Astrocyte (in vitro differentiated cells and primary cell): ENCODE data around the gene GRB10. TPM values are rescaled to one million over a fixed set of nuclear protein-coding genes. Genes with fewer than 3 reads are reported as not detected.

ENCODE experiments used
- DNase-seq: peaks from one replicate; pipeline ENCODE4 v3.0.0-alpha.2; 2010; ENCODE audit warnings: low read depth
- FAIRE-seq: peaks from 2 replicates; lab custom pipeline; 2011; peaks lifted over from hg19 to GRCh38; lab: Jason Lieb, UNC
- H2AFZ ChIP-seq: 2 replicates; pipeline ENCODE4 v1.6.0; 2012; ENCODE audit warnings: low read depth, low read length, inconsistent platforms
- H3K27ac ChIP-seq: 2 replicates; pipeline ENCODE4 v1.5.1; 2011; ENCODE audit warnings: low read depth, low read length, inconsistent platforms
- H3K27me3 ChIP-seq: 2 replicates; pipeline ENCODE4 v1.6.0; 2011; ENCODE audit warnings: low read length, inconsistent platforms; ENCODE audit not compliant: insufficient read depth
- H3K36me3 ChIP-seq: 2 replicates; pipeline ENCODE4 v1.5.1; 2011; ENCODE audit warnings: low read length, inconsistent platforms; ENCODE audit not compliant: insufficient read depth
- H3K4me1 ChIP-seq: 2 replicates; pipeline ENCODE4 v1.5.1; 2011; ENCODE audit warnings: low read length, inconsistent platforms; ENCODE audit not compliant: insufficient read depth
- H3K4me2 ChIP-seq: 2 replicates; pipeline ENCODE4 v1.6.0; 2012; ENCODE audit warnings: low read length, inconsistent platforms
- H3K4me3 ChIP-seq: 2 replicates; pipeline ENCODE4 v1.5.1; 2011; ENCODE audit warnings: low read depth, mild to moderate bottlenecking, low read length, inconsistent platforms; ENCODE audit not compliant: insufficient read depth
- H3K79me2 ChIP-seq: 2 replicates; pipeline ENCODE4 v1.6.0; 2012; ENCODE audit warnings: mild to moderate bottlenecking, low read length, inconsistent platforms; ENCODE audit not compliant: insufficient read depth
- H3K9ac ChIP-seq: 2 replicates; pipeline ENCODE4 v1.6.0; 2012; ENCODE audit warnings: mild to moderate bottlenecking, low read length, inconsistent platforms
- H3K9me3 ChIP-seq: 2 replicates; pipeline ENCODE4 v1.5.1; 2012; ENCODE audit warnings: low read depth, mild to moderate bottlenecking, low read length, inconsistent platforms; ENCODE audit not compliant: insufficient read depth
- H4K20me1 ChIP-seq: 2 replicates; pipeline ENCODE4 v1.6.0; 2012; ENCODE audit warnings: low read length, inconsistent platforms; ENCODE audit not compliant: insufficient read depth
- H3K27ac Mint-ChIP-seq: one replicate; pipeline ENCODE4 v1.8.0; 2021; ENCODE audit warnings: mild to moderate bottlenecking, mixed read lengths; ENCODE audit not compliant: unreplicated experiment
- H3K27me3 Mint-ChIP-seq: one replicate; pipeline ENCODE4 v1.8.0; 2021; ENCODE audit warnings: low read depth, mixed read lengths; ENCODE audit not compliant: unreplicated experiment
- H3K36me3 Mint-ChIP-seq: one replicate; pipeline ENCODE4 v1.8.0; 2021; ENCODE audit warnings: low read depth, mixed read lengths; ENCODE audit not compliant: unreplicated experiment
- H3K4me1 Mint-ChIP-seq: one replicate; pipeline ENCODE4 v1.8.0; 2021; ENCODE audit warnings: low read depth, mixed read lengths; ENCODE audit not compliant: unreplicated experiment
- H3K4me3 Mint-ChIP-seq: one replicate; pipeline ENCODE4 v1.8.0; 2021; ENCODE audit warnings: mild to moderate bottlenecking, moderate library complexity, mixed read lengths; ENCODE audit not compliant: unreplicated experiment
- H3K9me3 Mint-ChIP-seq: one replicate; pipeline ENCODE4 v1.8.0; 2021; ENCODE audit warnings: mild to moderate bottlenecking, mixed read lengths; ENCODE audit not compliant: unreplicated experiment
- CTCF ChIP-seq: IDR thresholded peaks from 2 replicates; pipeline ENCODE4 v1.5.1; 2011; ENCODE audit warnings: low read depth, mild to moderate bottlenecking, inconsistent platforms, low read length, moderate library complexity; ENCODE audit not compliant: insufficient read depth
- EZH2 ChIP-seq: IDR thresholded peaks from 2 replicates; pipeline ENCODE4 v1.6.1; 2012; ENCODE audit warnings: mild to moderate bottlenecking, low read length, inconsistent platforms; ENCODE audit not compliant: insufficient read depth
- total RNA-seq: library from RNA; stranded (reverse); gene quantifications from 2 replicates; pipeline ENCODE4 v1.2.1, GENCODE V29; 2021

GRB10 gene
- total RNA-seq, 1 donor from 2014 or later: 81.9 TPM

DNA sequence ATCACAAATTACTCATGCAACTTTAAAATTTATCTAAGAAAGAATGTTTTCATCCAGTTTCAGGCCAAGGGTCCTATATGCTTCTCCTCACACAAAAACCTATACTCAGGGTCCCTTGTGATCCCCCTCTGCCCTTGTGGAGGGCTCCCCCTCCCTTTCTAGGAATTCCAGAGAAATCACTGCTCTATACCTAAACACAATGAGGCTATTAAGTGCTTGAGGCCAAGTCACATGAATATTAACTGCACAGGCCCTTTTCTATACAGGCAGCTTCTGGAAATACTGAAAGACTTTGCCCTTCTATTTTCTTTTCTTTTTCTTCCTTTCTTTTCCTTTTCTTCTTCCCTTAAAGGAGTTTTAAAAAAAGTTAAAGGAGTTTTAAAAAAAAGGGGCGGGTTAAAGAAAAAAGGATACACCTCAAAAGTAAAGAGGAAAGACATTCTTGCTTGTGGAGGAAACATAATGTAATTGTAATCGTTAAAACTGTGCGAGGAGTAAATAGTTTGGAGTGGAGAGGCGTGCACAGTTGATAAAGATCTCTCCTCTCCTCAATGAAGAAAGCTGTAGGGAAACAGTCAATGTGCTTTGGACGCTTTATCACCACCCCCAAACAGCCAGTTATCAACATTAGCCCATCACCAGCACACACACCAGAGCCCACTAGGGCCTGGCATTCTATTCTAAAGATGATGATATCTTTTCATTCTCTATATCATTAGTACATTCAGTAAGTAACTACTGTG lies 16.4 kb downstream of the GRB10 start:
- Histone ChIP-seq H3K27ac (no peak overlapping the region), H3K36me3 (peaks cover 4% of the 10 kb centered on the region), H3K79me2 (peaks cover 99% of the 10 kb centered on the region), H3K4me3 (no peak overlapping the region), H3K9me3 (no peaks in the 10 kb centered on the region), H3K4me1 (peaks cover 2% of the 10 kb centered on the region), H3K9ac (no peak overlapping the region), H2AFZ (no peak overlapping the region), H3K27me3 (no peaks in the 10 kb centered on the region), H3K4me2 (no peak overlapping the region), H4K20me1 (peaks cover 100% of the 10 kb centered on the region)
- no peak overlapping the region for H3K27ac Mint-ChIP-seq
- no peak overlapping the region for H3K4me3 Mint-ChIP-seq
- peaks cover 33% of the 10 kb centered on the region for H3K4me1 Mint-ChIP-seq
- H3K36me3 Mint-ChIP-seq: peaks cover 17% of the 10 kb centered on the region
- DNase-seq: no peak
- H3K9me3 Mint-ChIP-seq: peaks cover 2% of the 10 kb centered on the region
- H3K27me3 Mint-ChIP-seq: no peaks in the 10 kb centered on the region
- TF ChIP-seq EZH2: no peak
- TF ChIP-seq CTCF: no peak
- FAIRE-seq: no peak

DNA sequence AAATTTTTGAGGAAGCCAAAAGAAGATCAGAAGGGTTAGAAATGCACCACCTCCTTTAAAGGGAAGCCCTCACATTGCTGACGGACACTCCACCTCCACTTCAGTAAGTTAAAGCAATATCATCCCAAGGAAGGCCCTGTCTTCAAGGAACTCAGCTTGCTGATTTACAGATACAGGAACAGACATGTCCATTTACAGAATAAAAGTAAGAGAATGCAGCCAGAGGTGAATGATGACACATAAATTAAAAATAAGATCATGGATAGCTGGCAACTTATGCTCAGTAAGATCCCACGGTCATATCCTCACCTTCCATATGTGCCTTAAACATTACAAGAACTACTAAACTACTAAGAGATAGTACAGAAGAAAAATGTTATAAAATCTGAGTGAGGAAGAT lies 20.4 kb downstream of the GRB10 start:
- H3K4me2 ChIP-seq: no peak overlapping the region
- H3K79me2 ChIP-seq: peaks cover 99% of the 10 kb centered on the region
- H3K4me1 Mint-ChIP-seq: peaks cover 22% of the 10 kb centered on the region
- DNase-seq (no peak), FAIRE-seq (no peak)
- H3K27me3 ChIP-seq: no peaks in the 10 kb centered on the region
- no peaks in the 10 kb centered on the region for H3K9me3 ChIP-seq
- H3K4me3 Mint-ChIP-seq: no peak overlapping the region
- H3K27me3 Mint-ChIP-seq: no peaks in the 10 kb centered on the region
- H3K27ac ChIP-seq: no peak overlapping the region
- H4K20me1 ChIP-seq: peaks cover 96% of the 10 kb centered on the region
- peaks cover 3% of the 10 kb centered on the region for H3K36me3 ChIP-seq
- H3K9me3 Mint-ChIP-seq: peaks cover 2% of the 10 kb centered on the region
- peaks cover 7% of the 10 kb centered on the region for H3K36me3 Mint-ChIP-seq
- H2AFZ ChIP-seq: no peak overlapping the region
- no peak for TF ChIP-seq CTCF
- H3K9ac ChIP-seq: no peak overlapping the region
- no peak overlapping the region for H3K27ac Mint-ChIP-seq
- no peaks in the 10 kb centered on the region for H3K4me1 ChIP-seq
- H3K4me3 ChIP-seq: no peak overlapping the region

- Histone ChIP-seq H4K20me1 (peaks cover 96% of the 10 kb centered on the region), H3K4me1 (no peaks in the 10 kb centered on the region), H3K36me3 (peaks cover 3% of the 10 kb centered on the region), H3K27me3 (no peaks in the 10 kb centered on the region), H3K79me2 (peaks cover 99% of the 10 kb centered on the region), H3K4me3 (no peak overlapping the region), H3K9me3 (no peaks in the 10 kb centered on the region), H3K9ac (no peak overlapping the region), H2AFZ (no peak overlapping the region), H3K27ac (no peak overlapping the region), H3K4me2 (no peak overlapping the region)
- peaks cover 19% of the 10 kb centered on the region for H3K4me1 Mint-ChIP-seq
- DNase-seq (no peak), FAIRE-seq (no peak)
- H3K4me3 Mint-ChIP-seq: no peak overlapping the region
- TF ChIP-seq EZH2 (no peak), CTCF (no peak)
- peaks cover 6% of the 10 kb centered on the region for H3K36me3 Mint-ChIP-seq
- H3K27me3 Mint-ChIP-seq: no peaks in the 10 kb centered on the region
- H3K27ac Mint-ChIP-seq: no peak overlapping the region
- peaks cover 2% of the 10 kb centered on the region for H3K9me3 Mint-ChIP-seq
These were observed 21.0 kb downstream of the GRB10 start for GRCh38 chr7:50761713-50762112.
